HG02642 (cell line): ENCODE measurements around the gene RECQL5.

Source experiments
- ATAC-seq: cut with Tn5 transposase; IDR thresholded peaks from one replicate; pipeline ENCODE4 v1.9.1; 2021; ENCODE audit warnings: mild to moderate bottlenecking; ENCODE audit not compliant: unreplicated experiment, poor library complexity

The RECQL5 gene

GRCh38 chr17:75666959-75667790 is at the start of gene RECQL5, which contains the start of gene SAP30BP:
Gene RECQL5 (minus strand): TSS chr17:75667154. CDS start chr17:75666557, 597 bp downstream.
Gene SAP30BP (plus strand): TSS chr17:75667338. CDS start chr17:75667373, 35 bp downstream.
- ATAC-seq: peak; percentile 80

GRCh38 chr17:75712446-75712845 is 45.5 kb upstream of the RECQL5 start:
- no peak for ATAC-seq

DNA sequence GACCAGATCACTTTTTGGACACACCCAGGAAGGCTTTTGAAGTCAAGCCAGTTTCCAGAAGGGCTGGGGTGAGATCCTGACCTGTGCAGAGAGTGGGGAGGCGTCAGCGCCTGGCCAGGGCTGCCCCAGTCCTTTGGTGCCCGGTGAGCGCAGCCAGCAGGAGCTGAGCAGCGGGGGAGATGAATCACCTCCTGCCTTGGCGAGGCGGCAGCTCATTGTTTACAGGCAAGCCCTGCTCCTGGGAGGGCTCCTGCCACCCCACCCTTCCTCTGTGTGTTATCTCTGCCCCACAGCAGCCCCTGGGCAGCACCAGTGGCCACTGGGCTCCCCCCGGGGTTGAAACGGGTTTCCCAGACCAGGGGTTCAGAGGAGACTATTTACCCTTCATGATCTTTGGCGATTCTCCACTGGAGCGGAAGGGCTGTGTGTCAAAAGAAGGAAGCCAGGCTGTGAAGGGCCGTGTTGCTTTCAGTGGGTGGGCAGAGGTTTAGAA is 40.2 kb upstream of the RECQL5 start:
- ATAC-seq: no peak

DNA sequence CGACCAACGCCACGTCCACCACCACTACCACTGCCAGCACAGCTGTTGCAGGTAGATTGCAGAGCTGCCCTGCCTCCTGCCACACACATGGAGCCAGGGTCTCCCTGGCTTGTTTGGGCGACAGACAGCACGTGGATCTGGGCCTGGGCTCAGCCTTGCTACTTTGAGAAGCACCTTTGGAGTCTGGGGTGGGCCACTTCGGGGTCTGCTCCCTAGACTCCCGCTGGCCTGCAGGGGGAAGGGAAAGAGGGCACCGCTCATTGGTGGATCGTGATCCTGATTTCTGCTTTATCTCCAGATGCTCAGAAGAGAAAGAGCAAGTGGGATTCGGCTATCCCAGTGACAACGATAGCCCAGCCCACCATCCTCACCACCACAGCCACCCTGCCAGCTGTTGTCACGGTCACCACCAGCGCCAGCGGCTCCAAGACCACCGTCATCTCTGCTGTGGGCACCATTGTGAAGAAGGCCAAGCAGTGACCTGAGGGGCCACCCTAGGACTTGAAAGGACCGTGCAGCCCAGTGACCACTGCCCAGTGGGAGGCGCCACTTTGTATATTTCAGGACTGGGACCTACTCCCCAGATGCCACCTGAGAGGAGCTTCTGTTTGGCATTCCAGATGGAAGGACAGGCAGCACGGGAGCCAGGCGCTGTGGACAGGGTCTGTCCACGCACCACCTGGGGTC is 39.2 kb upstream of the RECQL5 start:
- ATAC-seq: no peak

GRCh38 chr17:75704963-75705875 is 38.3 kb upstream of the RECQL5 start:
- ATAC-seq: no peak

DNA sequence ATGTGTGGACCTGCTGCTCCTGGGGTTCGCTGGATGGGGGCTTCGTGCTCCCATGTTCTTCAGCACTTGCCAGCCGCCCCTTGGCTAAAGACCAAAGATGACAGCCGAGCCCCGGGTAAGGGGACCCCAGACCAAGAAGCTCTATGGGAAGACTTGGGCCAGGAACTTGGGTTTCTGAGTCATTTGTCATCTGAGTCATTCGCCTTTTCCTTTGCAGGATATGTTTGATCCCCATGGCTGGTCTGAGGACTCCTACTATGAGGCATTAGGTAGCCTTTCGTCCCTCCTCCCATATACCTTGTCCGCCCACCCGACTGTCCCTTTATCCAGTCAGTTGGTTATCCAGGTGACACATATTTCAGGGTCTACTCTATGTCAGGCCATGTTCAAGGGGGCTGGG is 36.6 kb upstream of the RECQL5 start:
- no peak for ATAC-seq

- ATAC-seq: no peak
Observed at GRCh38 chr17:75703191-75703590, 36.2 kb upstream of the RECQL5 start.

DNA sequence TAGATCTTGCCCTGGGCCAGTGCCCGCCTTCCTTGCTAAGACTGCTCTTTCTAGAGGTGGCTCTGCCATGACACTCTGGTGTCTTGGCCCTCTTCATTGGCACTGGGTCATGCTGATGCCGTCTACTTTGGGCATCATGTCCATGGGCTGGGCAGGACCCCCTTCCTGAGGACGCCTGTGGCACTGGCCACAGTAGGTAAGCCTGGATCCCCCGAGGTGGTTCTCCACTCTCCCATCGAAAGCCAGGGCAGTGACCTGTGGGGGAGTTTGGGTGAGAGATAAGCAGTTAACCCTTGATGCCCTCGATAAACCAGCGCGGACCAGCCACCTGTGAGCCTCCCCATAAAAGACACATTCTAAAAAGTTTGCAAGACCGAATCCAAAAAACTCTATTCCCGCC is 34.3 kb upstream of the RECQL5 start:
- ATAC-seq: no peak

- no peak for ATAC-seq
Observed at GRCh38 chr17:75698659-75699058, 31.7 kb upstream of the RECQL5 start.

DNA sequence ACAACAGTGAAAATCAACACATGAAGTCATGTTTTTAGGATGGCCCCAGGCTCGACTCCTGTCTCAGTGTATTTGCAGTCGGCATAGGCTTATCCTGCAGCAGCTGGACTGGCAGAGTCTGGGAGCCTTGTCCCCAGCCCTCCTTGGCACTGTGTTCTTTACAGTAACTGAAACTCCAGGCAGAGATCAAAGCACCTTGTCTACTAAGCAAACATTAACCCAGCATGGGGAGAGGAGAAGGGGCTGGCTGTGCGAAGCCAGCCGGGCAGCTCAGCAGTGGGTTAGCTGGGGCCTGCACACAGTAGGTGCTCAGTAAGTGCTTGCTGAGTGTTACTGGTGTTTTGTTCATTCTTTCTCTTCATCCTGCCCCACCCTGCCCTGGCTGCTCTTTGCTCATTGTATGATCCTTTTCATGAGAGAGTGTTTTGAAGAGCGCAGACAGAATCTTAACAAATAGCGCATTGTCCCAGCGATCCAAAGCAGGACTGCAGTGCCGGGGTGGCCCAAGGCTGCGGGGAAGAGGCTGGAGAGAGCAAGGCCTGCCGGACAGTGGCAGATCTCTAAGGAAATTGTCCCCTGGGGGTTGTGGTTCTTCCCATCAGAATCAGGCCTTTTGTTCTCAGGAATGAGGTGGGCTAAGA is 30.8 kb upstream of the RECQL5 start:
- no peak for ATAC-seq

- ATAC-seq: no peak
Observed at GRCh38 chr17:75695830-75696271, 28.9 kb upstream of the RECQL5 start.

DNA sequence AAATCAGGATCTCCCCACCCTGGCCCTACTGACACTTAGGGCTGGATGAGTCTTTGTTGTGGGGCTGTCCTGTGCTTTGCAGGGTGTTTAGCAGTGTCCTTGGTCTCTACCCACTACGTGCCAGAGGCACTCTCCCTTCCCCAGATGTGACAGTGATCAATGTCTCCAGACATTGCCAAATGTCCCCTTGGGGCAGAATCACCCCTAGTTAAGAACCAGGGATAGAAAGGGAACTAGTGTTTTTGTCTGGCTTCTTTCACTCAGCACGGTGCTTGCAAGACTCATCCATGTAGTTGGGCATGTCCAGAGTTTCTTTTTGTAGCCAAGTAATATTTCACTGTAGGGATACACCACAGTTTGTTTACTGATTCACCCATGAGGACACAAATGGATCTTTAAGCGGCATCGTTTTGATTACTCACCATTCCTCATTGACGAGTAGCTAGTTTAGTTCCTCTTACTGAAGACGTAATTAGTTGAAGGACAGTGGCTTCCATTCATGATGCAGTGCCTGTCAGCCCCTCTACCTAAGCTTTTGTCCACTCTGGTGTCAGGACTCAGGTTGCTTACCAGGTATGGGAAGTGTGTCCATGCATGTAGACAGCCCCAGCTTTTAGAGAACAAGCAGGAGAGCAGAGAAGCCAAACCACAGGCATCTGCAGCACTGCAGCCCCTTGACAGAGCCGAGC is 28.3 kb upstream of the RECQL5 start:
- ATAC-seq: no peak

- no peak for ATAC-seq
Observed at GRCh38 chr17:75694536-75694935, 27.6 kb upstream of the RECQL5 start.

- ATAC-seq: no peak
Observed at GRCh38 chr17:75693500-75694481, 26.8 kb upstream of the RECQL5 start.

- no peak for ATAC-seq
Observed at GRCh38 chr17:75692976-75693375, 26.0 kb upstream of the RECQL5 start.

- ATAC-seq: no peak
Observed at GRCh38 chr17:75691801-75692626, 25.1 kb upstream of the RECQL5 start.

GRCh38 chr17:75691371-75691791 is 24.4 kb upstream of the RECQL5 start:
- ATAC-seq: no peak
